Dedifferentiated amniotic fluid mesenchymal stem cell (primary cell): ENCODE measurements around the gene P3H4.

ENCODE experiments used
- DNase-seq: peaks from one replicate; pipeline ENCODE4 v3.0.0-alpha.2; 2016; ENCODE audit errors: extremely low spot score

The P3H4 gene

DNA sequence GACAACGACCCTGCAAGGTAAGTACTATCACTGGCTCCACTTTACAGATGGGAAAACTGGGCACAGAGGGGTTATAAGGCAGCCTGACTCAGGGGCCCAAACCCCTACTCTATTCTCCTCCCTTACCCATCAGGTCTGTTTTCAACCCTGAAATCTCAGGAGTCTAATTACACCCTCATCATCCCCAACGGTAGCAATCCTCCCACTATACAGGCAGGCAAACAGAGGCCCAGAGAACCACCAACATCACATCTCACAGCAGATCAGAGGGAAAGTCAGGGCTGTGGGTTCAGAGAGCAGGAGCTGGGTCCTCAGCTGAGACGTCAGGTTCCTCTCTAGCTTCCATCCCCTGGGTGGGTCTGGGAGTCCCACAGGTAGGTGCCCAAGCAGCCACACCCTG is 41.8 kb downstream of the P3H4 start:
- no peak for DNase-seq

DNA sequence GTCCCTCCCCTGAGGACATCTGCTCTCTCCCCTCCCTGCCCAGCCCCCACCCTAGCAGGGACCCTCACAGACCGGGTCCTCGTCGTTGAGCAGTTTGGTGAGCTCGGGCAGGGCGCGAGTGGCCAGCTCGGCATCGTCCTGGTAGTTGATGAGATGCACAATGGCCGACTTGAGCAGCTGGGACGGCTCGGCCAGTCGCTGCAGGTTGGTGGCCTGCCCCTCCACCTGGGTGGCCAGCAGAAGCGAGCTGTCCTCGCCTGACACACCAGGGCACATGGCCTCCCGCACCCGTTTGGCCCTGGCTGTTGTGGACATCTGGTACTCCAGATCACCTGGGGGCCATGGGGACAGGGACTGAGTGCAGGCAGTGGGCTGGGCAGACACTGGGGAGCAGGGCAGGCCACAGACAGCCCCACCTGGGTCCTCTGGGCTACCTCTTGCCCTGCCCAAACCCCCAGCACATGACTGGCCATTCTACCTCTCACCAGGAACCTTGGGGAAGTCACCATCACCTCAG is 42.3 kb downstream of the P3H4 start:
- no peak for DNase-seq

DNA sequence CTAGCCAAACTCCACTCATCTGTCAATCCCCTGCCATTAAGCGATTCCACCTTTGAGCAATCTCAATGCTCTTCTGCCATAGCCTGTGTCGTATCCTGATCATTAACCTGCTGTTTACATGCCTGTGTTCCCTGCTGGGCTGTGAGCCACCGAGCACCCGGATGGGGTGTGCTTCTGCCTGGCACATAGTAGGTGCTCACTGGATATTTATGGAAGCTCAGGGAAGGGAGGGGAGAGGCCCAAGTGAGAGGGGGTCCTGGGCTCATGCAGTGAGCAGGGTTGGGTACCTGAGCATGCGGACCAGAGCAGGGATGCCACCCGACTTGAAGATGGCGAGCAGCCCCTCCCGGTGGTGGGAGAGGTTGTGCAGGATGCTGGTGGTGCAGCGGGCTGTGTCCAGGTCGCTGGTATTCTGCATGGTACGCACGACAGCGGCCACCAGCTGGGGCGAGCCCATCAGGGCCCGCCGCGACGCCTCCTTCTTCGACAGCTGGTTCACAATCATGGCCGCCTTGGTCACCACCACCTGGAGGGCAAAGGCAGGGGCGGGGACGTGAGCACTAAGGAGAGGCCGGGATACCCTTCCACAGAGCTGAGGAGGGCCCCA is 43.0 kb downstream of the P3H4 start:
- no peak for DNase-seq

DNA sequence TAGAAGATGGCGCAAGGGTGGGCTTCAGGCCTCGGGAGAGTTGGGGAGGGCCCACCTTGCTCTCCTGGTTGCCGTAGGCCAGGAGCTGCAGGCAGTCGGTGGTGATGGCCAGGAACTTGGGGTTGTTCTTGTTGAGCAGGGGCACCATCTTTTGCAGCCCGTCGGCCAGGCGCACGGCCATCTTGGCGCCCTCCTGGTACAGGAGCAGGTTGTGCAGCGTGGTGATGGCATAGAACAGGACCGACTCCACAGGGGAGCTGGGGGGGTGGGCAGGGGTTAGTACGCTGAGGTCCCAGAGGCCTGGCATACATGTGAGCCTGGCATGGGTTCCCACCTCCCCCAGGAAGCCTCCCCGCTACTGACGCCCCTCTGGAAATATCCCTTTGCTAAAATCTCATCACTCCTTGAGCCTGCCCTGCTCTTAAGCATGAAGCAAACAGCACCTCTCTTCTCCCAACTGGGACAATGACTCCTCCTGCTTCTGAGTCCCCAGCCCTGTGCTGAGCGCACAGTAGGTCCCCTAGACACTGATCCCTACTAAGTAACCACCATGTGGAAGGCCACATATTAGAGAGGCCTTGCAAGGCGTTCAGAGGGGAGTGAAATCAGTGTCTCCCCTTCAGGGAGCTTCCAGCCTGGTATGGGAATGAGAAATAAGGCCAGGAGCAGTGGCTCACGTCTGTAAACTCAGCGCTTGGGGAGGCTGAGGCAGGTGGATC is 44.3 kb downstream of the P3H4 start:
- no peak for DNase-seq

DNA sequence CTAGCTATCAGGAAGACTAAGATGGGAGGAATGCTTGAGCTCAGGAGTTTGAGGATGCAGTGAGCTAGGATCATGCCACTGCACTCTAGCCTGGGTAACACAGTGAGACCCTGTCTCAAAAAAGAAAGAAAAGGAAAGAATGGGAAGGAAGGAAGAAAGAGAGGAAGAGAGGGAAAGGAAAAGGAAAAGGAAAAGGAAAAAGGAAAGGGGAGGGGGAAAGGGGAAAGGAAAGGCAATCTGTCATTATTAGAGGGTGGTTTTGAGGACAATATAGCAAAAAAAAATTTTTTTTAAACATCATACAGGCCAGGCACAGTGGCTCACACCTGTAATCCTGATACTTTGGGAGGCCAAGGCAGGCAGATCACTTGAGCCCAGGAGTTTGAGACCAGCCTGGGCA is 45.6 kb downstream of the P3H4 start:
- DNase-seq, result no peak

DNA sequence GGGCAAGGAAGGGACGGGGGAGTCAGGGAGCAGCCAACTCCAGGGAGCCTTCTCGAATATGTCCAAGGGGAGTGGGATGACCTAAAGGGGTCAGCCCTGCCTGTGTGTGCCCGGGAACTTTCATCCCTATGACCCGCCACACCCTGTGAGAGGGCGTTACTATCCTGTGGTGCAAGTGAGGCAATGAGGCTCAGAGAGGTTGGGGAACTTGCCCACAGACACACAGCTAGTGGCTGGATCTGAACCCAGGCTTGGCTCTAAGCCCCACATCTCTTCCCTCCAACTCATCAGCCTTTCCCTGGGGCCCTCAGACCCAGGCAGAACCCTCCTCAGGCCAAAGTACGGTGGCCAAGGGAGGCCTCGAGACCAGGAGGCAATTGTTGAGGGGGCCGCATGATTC is 48.4 kb downstream of the P3H4 start:
- no peak for DNase-seq

DNA sequence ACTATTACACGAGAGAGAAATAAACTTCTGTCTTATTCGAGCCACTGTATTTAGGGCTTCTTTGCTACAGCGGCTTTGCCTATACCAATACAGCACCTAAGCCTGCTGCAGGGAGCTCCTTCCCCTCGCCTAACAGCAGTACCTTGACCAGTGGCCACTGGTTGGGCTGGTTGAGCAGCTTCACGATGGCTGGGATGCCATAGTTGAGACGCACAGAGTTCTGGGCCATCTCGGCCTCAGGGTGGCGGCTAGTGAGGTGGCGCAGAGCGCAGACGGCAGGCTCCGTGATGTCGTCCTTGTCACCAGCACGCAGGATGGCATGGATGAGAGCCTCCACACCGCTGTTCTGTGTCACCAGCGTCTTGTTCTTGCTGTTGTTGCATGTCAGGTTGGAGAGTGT is 48.9 kb downstream of the P3H4 start:
- DNase-seq, result no peak

DNA sequence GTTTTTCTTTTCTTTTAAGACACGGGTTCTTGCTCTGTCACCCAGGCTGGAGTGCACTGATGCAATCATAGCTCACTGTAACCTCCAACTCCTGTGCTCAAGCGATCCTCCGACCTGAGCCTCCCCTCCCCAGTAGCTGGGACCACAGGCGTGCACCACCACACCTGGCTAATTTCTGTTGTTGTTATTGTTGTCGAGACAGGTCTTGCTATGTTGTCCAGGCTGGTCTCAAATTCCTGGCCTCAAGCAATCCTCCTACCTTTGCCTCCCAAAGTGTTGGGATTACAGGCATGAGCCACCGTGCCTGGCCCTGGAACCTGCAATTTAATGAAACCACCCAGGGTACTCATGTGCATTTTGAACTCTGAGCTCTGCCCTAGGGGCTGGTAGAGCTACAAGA is 49.4 kb downstream of the P3H4 start:
- no peak for DNase-seq

DNA sequence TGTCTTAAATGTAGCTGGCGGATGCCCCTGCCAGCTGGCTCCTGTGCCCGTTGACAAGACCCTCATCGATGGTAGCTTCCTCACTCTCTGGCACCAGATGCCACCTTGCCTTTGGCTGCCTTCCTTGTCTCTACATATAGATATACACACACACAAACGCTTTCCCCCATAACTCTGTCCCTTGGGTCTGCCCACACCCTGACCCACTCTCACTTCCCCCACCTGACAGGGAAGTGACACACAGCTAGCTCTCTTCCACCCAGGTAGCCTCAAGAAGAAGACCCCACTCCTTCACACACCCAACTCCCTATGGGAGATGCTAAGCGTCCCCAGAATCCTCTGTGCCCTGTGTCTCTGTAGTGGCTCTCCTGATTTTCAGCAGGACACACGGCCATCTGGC is 50.9 kb downstream of the P3H4 start:
- DNase-seq, result no peak

DNA sequence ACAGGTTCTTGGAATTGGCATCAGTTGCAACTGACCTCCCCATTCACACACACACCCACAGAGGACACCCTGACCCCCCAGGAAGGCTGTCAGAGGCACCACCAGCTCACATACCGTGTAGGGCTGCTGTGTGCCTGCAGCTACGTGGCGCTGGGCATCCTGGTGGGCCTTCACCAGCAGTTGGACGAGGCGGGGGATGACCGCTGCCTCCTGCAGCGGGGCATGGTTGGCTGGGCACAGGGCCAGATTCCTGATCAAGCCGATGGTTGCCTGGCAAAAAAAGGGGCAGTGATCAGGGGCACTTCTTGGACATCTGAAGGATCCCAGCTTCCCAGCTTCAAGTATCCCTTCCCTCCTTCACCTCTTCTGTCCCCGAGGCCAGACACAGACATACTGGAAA is 53.1 kb downstream of the P3H4 start:
- no peak for DNase-seq

DNA sequence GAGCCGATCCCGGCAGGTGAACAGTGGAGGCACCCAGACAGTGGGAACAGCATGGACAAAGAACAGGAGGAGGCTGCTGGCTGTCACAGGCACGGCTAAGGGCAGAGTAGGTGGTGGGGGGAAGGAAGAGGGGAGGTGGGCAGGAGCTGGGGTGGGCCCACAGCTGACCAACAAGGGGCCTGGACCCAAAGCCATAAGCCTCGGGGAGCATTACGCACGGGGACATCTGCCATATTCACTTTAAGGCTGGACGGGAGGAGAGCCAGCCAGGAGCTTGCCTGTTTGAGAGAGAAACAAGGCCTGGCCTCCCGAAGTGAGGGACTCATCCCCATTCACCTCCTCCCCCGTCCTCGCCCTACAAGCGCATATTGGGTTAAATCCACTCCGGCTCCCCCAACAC is 57.7 kb downstream of the P3H4 start:
- no peak for DNase-seq
